Endothelial cell of hepatic sinusoid (primary cell): ENCODE results near the gene TNFSF13B.
"Not testable (repeated sequence)": the region's sequence is repeated elsewhere in the genome, so short reads cannot be mapped to it uniquely, and the experiment has no call there.

Experiments used
- in situ Hi-C: cut with HindIII; loops from 2 replicates; pipeline ENCODE4 v1.10.0; 2017; ENCODE audit warnings: low sequenced_read_pairs

The TNFSF13B gene

DNA sequence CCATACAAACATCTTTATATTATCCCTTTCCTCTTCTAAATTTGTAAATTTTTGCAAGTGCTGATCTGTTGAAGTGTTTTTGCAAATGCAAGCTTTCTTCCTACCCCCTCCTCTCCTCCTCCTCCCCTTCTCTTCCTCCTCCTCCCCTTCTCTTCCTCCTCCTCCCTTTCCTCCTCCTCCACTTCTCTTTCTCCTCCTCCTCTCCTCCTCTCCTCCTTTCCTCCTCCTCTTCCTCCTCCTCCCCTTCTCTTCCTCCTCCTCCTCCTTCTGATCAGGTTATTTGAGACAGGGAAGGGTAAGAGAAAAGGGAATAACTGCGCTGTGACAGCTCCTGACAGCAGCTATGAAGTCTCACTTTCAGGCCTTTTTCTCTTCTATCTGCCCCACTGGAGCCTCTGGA lies 8.9 kb downstream of the TNFSF13B start:
- in situ Hi-C loops, result no loop called here

DNA sequence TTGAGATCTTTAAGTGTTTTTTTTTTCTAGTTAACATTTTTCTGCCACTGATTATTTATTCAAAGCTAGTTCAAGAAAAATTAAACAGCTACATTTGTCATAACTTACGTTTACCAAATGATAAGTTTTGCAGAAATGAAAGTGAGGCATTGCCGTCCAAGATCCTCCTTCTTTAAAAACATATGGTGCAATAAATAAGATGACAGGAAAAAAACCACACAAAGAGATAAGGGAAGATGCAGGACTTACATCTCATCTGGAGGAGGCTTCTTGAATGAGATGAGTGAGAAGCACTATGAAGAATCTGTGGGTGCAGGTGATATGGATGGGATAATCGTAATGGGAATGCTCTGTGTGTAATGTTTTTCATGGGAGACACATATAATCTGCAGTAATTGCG lies 12.4 kb downstream of the TNFSF13B start:
- in situ Hi-C loops, result no loop called here

DNA sequence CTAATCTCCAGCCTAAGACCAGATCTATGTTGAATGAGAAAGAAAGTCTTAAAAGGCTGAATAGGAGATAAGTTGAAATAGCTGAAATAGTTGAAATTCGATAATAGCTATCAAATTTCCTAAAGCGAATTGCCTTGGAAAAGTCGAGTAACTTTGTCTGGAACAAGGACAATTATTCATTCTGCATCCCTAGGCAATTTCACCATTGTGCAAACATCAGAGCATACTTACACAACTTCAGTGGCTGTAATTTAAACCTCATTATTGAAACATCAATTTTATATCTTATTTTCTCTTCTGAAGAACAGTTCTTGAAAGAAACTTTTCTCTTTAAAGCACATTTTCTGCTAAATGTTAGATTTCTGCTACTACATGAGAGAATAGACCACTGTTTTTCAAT lies 13.6 kb downstream of the TNFSF13B start:
- in situ Hi-C loops, result no loop called here

DNA sequence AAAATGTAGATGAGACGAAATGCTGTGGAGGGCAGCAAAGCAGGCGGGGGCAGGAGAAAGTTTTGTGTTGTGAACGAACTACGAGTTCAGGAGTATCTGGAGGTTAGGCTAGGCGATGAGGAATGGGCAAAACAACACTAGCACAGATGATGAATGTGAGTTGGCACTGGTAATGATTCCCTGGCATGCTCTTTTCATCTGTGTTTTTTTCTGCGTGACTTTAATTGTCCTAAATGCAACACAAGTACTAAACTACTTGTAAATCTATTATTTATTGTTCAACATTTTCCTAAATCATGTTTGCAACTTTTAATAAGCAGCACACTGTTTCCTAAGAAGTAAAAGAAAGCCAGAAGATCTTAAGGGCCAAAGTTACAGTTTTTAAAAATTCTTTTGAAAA lies 19.2 kb downstream of the TNFSF13B start:
- in situ Hi-C loops, result no loop called here

DNA sequence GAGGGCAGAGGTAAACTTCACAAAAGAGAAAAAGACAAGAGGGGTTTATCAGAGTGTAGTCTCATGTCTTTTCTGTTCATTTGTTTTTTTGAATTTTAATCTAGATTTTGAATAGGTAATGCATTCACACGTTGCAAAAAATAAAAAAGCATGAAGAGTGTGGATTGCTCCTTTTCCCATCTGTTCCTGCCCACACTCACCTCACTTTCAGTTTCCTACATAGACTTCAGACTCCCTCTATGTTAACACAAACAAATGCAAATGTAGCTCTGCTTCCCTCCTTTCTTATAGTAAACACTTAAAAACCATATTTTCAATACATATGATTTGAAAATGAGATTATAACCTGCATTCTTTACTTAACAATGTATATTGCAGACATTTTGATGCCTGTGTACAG lies 20.3 kb downstream of the TNFSF13B start:
- in situ Hi-C loops, result no loop called here

DNA sequence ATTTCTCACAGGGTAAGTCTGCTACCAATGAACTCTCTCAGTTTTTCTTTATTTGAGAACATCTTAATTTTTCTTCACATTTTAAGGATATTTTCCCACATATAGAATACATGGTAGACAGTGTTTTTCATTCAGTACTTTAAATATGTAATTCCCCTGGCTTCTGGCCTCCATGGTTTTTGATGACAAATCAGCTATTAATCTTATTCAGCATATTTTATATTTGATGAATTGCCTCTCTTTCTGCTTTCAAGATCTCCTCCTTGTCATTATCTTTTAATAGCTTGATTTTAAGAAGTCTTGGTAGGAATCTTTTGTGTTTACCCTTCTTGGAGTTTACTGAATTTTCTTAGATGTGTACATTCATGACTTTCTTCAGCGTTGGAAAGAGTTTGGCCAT lies 27.6 kb downstream of the TNFSF13B start:
- in situ Hi-C loops, result no loop called here

DNA sequence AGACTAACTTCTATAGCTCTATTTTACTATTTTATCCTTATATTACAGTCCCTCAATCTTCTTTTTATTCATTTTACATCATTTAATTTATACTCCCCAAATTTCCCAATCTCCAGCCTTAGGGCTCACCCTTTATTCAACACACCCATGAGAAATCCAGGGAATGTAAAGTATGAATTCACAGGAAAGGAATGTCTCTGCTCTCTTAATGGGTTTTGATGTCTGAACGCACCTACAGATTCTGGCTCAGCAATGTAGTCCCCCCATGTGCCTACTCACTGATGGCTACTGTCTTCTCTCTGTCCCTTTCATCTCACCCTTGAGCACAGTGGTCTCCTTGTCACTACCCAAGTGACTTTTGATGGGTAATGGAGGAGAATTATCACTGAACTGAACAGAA lies 32.8 kb downstream of the TNFSF13B start:
- in situ Hi-C loops, result no loop called here

DNA sequence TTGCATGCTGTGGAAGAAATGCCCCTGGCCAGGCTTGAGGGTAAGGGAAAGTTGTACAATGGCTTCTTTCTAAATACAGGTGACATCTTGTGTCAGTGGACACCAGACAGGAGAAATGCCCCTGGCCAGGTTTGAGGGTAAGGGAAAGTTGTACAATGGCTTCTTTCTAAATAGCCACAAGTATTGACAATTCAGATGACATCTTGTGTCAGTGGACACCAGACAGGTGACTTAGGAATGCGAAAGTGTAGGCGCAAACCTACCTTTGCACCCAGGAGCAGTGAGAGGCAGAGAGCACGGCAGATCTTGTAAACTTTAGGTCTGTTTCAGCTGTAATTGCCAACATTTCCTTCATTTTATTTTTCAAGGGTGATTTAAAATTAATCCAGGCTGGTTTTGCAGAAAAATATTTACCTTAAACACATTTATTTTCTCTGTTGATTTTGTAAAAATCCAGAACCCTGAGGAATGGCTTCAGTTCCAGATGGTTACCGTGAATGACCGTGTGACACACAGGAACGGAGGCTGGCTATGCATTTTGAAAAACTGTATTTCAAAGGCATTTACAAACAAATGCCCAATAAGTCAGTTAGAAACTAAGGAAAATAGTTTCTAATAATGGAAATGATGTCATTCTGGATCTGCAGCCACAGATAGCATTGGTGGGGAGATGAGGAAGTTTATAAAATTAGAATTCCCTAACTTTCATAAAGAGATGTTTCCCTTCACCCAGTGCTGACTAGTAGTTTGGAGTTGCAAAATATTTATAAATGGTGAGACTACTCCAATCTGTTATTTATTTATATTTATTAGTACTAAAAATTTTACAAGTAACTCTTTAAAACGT lies 34.9 kb downstream of the TNFSF13B start:
- in situ Hi-C loops, result no loop called here

DNA sequence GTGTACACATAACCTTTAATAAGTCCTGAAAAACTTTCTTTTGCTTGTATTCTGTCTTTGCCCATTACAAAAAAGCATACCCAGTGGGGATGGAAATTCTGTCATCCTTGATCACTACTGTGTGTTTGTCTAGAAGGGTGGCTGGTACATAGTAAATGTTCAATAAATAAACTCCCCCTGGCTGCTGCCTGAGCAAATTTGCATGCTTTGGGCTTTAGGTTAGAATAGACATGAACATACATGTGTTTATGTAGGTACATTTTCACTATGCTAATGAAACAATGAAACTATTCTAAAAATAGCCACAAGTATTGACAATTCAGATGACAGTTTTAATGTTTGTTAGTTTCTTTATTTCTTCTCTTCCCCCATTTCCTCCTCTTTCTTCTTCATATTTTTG lies 36.1 kb downstream of the TNFSF13B start:
- in situ Hi-C loops, result no loop called here

DNA sequence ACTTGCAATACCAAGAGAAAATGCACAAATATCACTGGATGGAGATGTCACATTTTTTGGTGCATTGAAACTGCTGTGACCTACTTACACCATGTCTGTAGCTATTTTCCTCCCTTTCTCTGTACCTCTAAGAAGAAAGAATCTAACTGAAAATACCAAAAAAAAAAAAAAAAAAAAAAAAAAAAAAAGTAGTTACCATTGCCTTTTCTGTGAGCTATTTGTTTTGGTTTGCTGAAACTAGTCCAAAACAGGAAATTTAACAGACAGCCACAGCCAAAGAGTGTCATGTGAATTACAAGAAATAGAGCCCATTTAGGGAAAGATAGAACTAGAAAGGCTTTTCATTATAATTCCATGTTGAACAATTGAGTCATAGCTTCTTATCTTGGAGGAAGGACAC lies 37.3 kb downstream of the TNFSF13B start:
- in situ Hi-C loops, result no loop called here

DNA sequence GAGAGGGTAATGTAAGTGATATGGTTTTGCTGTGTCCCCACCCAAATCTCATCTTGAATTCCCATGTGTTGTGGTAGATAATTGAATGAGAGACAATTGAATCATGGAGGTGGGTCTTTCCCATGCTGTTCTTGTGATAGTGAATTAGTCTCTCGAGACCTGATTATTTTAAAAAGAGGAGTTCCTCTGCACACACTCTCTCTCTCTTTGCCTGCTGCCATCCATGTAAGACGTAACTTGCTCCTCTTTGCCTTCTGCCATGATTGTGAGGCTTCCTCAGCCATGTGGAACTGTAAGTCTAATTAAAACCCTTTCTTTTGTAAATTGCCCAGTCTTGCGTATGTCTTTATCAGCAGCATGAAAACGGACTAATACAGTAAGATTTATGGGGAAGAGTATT lies 42.1 kb downstream of the TNFSF13B start:
- in situ Hi-C loops, result not testable (repeated sequence)

DNA sequence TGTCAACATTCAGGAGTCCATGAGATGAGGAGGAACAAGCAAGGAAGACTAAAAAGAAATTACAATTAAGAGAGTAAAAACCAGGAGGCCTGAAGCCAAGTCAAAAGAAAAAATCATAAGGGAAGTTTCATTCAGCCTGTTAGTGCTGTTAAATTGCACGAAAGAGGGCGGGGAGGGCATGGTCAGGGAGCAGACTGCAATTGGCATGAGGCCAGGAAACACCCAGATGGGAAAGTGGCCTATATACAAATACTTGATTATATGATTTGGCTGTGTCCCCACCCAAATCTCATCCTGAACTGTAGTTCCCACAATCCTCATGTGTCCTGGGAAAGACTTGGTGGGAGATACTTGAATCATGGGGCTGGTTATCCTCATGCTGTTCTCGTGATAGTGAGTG lies 43.9 kb downstream of the TNFSF13B start:
- in situ Hi-C loops, result no loop called here

DNA sequence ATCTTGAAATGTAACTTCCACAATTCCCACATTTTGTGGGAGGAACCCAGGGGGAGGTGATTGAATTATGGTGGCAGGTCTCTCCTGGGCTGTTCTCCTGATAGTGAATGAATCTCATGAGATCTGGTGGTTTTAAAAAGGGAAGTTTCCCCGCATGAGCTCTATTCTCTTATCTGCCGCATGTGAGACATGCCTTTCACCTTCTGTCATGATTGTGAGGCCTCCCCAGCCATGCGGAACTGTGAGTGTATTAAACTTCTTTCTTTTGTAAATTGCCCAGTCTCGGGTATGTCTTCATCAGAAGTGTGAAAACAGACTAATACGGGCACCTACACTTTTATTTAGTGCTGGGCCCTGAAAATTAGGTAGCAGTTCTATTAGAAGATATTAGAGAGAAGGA lies 45.8 kb downstream of the TNFSF13B start:
- in situ Hi-C loops, result no loop called here

DNA sequence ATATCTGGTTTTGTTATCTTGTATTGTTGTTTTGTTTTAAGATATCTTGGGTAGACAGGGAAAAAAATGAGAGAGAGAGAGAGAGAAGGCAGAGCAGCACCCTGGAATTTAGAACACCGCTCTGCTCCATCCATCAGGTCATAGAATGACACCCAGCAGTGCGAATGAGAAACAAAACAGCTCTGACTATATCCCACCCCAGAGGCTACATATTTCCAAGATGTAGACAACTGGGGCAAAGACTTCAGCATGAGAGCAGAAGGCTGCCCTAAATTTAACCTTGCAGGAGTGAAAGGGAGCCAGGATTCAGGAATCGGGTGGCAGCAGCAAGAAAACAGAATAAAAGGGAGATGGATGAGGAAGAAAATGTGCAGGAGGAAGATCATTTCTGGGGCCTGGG lies 46.5 kb downstream of the TNFSF13B start:
- in situ Hi-C loops, result no loop called here

DNA sequence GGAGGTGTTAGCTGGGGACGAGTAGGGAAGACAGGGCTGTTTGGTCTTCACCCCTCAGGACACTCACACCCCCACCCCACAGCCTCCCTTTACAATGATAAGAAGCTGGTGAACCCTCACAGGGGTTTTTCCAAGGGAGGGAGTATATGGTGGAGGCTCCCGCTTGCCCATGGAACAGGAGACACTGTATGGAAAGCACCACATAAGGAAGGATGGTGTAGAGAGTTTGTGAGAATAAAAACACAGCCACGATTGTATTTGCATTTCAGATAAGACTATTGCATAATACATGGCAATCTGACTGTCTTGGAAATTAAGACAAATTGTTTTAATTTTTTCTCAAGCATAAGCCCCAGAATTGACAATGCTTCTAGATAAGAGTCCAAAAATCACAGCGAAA lies 46.9 kb downstream of the TNFSF13B start:
- in situ Hi-C loops, result no loop called here

DNA sequence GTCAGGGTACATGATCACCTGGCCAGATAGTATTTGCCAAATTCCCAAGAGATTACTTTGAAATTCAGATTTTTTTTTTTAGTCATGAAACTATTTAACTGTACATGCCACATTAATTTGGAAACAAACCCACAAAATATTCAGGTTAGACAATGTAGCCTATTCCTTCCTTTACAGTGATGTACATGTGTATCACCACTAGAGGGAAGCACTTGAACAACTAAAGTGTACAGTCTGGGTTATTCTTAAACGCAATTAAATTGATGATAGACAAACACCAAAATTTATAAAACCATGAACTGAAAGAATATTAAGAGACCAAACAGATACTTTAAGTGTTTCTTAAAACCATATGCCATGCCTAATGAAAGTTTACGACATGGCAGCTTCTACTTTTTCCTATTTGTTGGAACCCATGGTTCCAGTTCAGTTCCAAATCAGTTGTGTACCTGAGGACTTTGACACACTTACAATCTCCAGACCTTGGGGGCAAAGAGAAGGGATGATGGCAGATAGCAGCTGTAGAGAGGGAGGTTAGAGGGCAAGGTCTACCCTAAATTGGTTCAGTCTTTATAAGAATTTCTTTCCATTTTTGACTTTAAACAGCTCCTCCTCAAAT lies 52.8 kb downstream of the TNFSF13B start:
- in situ Hi-C loops, result no loop called here

DNA sequence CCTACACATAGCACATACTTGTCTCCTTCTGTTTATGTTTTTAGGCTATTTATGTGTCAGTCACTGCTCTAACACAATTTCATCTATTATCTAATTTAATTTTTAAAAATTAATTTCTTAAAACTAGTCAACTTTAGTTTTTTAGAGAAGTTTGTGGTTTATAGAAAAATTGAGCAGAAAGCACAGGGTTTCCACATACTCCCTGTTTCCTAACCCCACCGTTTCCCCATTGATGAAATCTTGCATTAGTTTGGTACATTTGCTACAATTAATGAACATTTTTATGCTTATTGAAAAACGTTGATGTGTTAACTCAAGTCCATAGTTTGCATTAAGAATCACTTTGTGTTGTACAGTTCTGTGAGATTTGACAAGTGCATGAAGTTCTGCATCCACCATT lies 53.5 kb downstream of the TNFSF13B start:
- in situ Hi-C loops, result no loop called here

DNA sequence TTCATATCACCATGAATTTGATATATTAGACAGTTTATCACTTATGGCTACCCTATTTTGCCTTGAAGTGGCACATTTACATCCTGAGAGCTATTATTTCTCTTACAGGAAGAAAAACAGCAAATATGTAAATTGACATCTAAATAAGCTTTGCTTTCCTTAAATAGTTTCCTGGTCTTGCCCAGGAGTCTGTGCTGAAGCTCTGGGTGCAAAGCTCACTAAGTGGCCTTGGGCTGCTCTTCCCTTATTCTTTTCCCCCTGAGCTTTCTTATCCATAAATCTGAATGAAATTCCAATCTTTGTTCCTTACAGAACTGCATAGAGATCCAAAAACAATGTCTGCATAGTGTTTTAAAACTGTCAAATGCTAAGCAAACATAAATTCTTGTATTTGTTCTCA lies 56.3 kb downstream of the TNFSF13B start:
- in situ Hi-C loops, result loop anchor here (25.0 kb wide), 1 partner anchor 561 kb away; no protein-coding TSS in a partner anchor

DNA sequence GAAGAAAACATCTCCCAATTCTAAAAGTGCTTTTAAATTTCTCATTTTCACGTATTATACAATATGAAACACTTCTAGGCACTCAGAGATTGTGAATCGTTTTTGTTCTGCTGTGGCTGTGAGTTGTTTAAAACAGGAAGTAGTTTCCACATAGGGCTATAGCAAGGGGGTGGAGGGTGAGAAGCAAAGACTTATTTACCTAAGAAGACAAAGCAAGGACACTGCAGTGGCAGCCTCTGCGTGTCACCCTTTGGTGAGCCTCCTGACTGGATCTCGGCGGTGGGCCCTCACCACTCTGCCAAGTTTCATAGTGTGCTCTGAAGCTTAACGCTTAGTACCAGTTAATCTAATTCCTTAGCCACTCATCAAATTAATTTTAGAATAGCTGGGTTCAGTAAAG lies 56.8 kb downstream of the TNFSF13B start:
- in situ Hi-C loops, result loop anchor here (25.0 kb wide), 1 partner anchor 561 kb away; no protein-coding TSS in a partner anchor

DNA sequence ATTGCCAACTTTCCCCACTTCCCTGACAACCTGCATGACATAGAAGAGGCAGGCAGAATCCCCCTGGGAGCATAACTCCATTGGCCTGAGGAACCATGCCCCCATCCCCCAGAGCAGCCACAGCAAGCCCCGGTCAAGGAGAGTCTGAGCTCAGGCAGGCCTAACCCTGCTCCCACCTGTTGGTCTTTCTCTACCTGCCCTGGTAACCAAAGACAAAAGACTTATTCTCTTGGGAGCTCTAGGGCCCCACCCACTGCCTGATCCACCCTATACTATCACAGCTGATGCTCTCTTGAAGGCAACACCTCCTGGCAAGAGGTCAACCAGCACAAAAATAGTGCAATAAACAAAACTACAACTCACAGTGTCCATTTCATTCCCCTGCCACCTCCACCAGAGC lies 59.3 kb downstream of the TNFSF13B start:
- in situ Hi-C loops, result loop anchor here (25.0 kb wide), 1 partner anchor 558 kb away; no protein-coding TSS in a partner anchor

DNA sequence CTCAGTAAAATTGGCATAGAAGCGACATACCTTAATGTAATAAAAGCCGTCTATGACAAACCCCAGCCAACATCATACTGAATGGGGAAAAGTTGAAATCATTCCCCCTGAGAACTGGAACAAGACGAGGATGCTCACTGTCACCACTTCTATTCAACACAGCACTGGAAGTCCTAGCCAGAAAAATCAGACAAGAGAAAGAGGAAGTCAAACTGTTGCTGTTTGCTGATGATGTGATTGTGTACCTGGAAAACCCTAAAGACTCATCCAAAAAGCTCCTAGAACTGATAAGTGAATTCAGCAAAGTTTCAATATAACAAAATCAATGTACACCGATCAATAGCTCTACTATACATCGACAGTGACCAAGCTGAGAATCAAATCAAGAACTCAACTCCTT lies 63.3 kb downstream of the TNFSF13B start:
- in situ Hi-C loops, result loop anchor here (25.0 kb wide), 1 partner anchor 555 kb away; no protein-coding TSS in a partner anchor
